Neural progenitor cell (in vitro differentiated cells): Measurements from ENCODE around the gene PCLAF.
"Not testable (repeated sequence)": the region's sequence is repeated elsewhere in the genome, so short reads cannot be mapped to it uniquely, and the experiment has no call there.

Source experiments
- EZH2phosphoT487 ChIP-seq: fragments of 200-600 bp; sonication (generic); IDR thresholded peaks from 2 replicates; pipeline ENCODE4 v1.6.1; 2017; ENCODE audit warnings: antibody characterized with exemption
- TF ChIP-seq, protein P1 (sequence below): fragments of 200-600 bp; sonication (generic); IDR thresholded peaks from 2 replicates; pipeline ENCODE4 v1.5.1; 2017; ENCODE audit warnings: antibody characterized with exemption, mild to moderate bottlenecking

GRCh38 chr15:64346242-64346641, 35.0 kb downstream of the PCLAF start:
- TF ChIP-seq, protein P1, sequence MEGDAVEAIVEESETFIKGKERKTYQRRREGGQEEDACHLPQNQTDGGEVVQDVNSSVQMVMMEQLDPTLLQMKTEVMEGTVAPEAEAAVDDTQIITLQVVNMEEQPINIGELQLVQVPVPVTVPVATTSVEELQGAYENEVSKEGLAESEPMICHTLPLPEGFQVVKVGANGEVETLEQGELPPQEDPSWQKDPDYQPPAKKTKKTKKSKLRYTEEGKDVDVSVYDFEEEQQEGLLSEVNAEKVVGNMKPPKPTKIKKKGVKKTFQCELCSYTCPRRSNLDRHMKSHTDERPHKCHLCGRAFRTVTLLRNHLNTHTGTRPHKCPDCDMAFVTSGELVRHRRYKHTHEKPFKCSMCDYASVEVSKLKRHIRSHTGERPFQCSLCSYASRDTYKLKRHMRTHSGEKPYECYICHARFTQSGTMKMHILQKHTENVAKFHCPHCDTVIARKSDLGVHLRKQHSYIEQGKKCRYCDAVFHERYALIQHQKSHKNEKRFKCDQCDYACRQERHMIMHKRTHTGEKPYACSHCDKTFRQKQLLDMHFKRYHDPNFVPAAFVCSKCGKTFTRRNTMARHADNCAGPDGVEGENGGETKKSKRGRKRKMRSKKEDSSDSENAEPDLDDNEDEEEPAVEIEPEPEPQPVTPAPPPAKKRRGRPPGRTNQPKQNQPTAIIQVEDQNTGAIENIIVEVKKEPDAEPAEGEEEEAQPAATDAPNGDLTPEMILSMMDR, result not testable (repeated sequence)
- TF ChIP-seq EZH2phosphoT487, result not testable (repeated sequence)
